GM23248 (cell line): ENCODE measurements around the gene ZFAND6. TPM values are rescaled to one million over a fixed set of nuclear protein-coding genes. Genes with fewer than 3 reads are reported as not detected.

Experiments
- DNase-seq: peaks from one replicate; pipeline ENCODE4 v3.0.0-alpha.2; 2015
- H2AFZ ChIP-seq: fragments of 200-600 bp; sonication (generic); 2 replicates; pipeline ENCODE4 v1.6.1; 2016; ENCODE audit warnings: antibody characterized with exemption
- H3F3A ChIP-seq: fragments of 200-600 bp; sonication (generic); 2 replicates; pipeline ENCODE4 v1.6.1; 2016; ENCODE audit warnings: mild to moderate bottlenecking, antibody characterized with exemption, mixed run types; ENCODE audit not compliant: insufficient read depth
- H3K27ac ChIP-seq: fragments of 200-600 bp; sonication (generic); 2 replicates; pipeline ENCODE4 v1.5.1; 2016; ENCODE audit warnings: mild to moderate bottlenecking
- H3K27me3 ChIP-seq: fragments of 200-600 bp; sonication (generic); replicated peaks from 2 replicates; pipeline ENCODE4 v1.6.1; 2016; ENCODE audit warnings: mild to moderate bottlenecking; ENCODE audit not compliant: insufficient read depth
- H3K36me3 ChIP-seq: fragments of 200-600 bp; sonication (generic); 2 replicates; pipeline ENCODE4 v1.6.1; 2016; ENCODE audit warnings: low read depth, mild to moderate bottlenecking
- H3K4me1 ChIP-seq: fragments of 200-600 bp; sonication (generic); 2 replicates; pipeline ENCODE4 v1.6.1; 2016; ENCODE audit warnings: mild to moderate bottlenecking; ENCODE audit not compliant: insufficient read depth
- H3K4me2 ChIP-seq: fragments of 200-600 bp; sonication (generic); one replicate; pipeline ENCODE4 v1.6.1; 2016; ENCODE audit warnings: mild to moderate bottlenecking; ENCODE audit not compliant: unreplicated experiment
- H3K4me3 ChIP-seq: fragments of 200-600 bp; sonication (generic); 2 replicates; pipeline ENCODE4 v1.5.1; 2016; ENCODE audit warnings: mild to moderate bottlenecking
- H3K79me2 ChIP-seq: fragments of 200-600 bp; sonication (generic); 2 replicates; pipeline ENCODE4 v1.6.1; 2016; ENCODE audit warnings: mild to moderate bottlenecking; ENCODE audit not compliant: insufficient read depth
- H3K9ac ChIP-seq: fragments of 200-600 bp; sonication (generic); 2 replicates; pipeline ENCODE4 v1.6.1; 2016; ENCODE audit warnings: mild to moderate bottlenecking
- H3K9me2 ChIP-seq: fragments of 200-600 bp; sonication (generic); 2 replicates; pipeline ENCODE4 v1.6.1; 2016; ENCODE audit warnings: mixed run types, mild to moderate bottlenecking, moderate library complexity; ENCODE audit not compliant: insufficient read depth
- H3K9me3 ChIP-seq: fragments of 200-600 bp; sonication (generic); one replicate; pipeline ENCODE4 v1.6.1; 2017; ENCODE audit warnings: low read depth
- H4K20me1 ChIP-seq: fragments of 200-600 bp; sonication (generic); 2 replicates; pipeline ENCODE4 v1.6.0; 2016; ENCODE audit not compliant: insufficient read depth
- EZH2 ChIP-seq: fragments of 200-600 bp; sonication (generic); IDR thresholded peaks from 2 replicates; pipeline ENCODE4 v1.6.1; 2018; ENCODE audit warnings: antibody characterized with exemption, mild to moderate bottlenecking; ENCODE audit not compliant: insufficient read depth, poor library complexity, severe bottlenecking
- EZH2phosphoT487 ChIP-seq: fragments of 200-600 bp; sonication (generic); IDR thresholded peaks from 2 replicates; pipeline ENCODE4 v1.6.1; 2018; ENCODE audit warnings: antibody characterized with exemption, moderate library complexity, mild to moderate bottlenecking, low read depth; ENCODE audit not compliant: insufficient read depth
- WGBS, 2 experiments: methylation state at CpG; one replicate each; pipeline ENCODE4 v1.1.6; 2015 to 2017; ENCODE audit warnings: low lambda C conversion rate in 2 of 2, low coverage in 1 of 2; ENCODE audit errors: missing lambda C conversion rate in 2 of 2; 5-methylcytosine and 5-hydroxymethylcytosine counted together
- in situ Hi-C: fragments of 300-500 bp; cut with MboI; formaldehyde crosslinking; loops from 2 replicates; pipeline ENCODE4 v1.15.0; 2020
- polyA plus RNA-seq: library from polyadenylated mRNA; unstranded; fragments of >200 nt; fragmentation: Nextera tagmentation; extraction: Ambion mirVana; gene quantifications from 2 replicates; pipeline ENCODE4 v1.2.1, GENCODE V29; 2016
- total RNA-seq: library from RNA; depleted of rRNA; stranded (reverse); fragments of >200 nt; shearing (Covaris generic); gene quantifications from 2 replicates; pipeline ENCODE4 v1.2.3, GENCODE V29; 2014

ZFAND6 gene
- total and polyA plus RNA-seq, 2 experiments from 2014 or later = 101 to 104 TPM

- Histone ChIP-seq H3K4me3 (no peak overlapping the region), H3K36me3 (no peaks in the 10 kb centered on the region), H2AFZ (peak overlapping the region; percentile 34; the same call in 1 of the 2 replicates), H3K27ac (peak overlapping the region; percentile 79), H4K20me1 (no peaks in the 10 kb centered on the region), H3K9me3 (no peaks in the 10 kb centered on the region), H3K4me2 (peak overlapping the region; percentile 32), H3K27me3 (no peaks in the 10 kb centered on the region), H3K79me2 (no peaks in the 10 kb centered on the region), H3K9ac (peak overlapping the region; percentile 55), H3K9me2 (no peaks in the 10 kb centered on the region), H3F3A (peaks cover 29% of the 10 kb centered on the region), H3K4me1 (peaks cover 22% of the 10 kb centered on the region)
- peak; percentile 97 for DNase-seq
- WGBS, 2 experiments = 26% methylated on average over 11 of the region's 11 CpGs
- TF ChIP-seq EZH2phosphoT487 = no peak
- TF ChIP-seq EZH2 = no peak
- in situ Hi-C loops = no loop called here
These were observed 114.7 kb downstream of the ZFAND6 start for GRCh38 chr15:80174017-80174746.

DNA sequence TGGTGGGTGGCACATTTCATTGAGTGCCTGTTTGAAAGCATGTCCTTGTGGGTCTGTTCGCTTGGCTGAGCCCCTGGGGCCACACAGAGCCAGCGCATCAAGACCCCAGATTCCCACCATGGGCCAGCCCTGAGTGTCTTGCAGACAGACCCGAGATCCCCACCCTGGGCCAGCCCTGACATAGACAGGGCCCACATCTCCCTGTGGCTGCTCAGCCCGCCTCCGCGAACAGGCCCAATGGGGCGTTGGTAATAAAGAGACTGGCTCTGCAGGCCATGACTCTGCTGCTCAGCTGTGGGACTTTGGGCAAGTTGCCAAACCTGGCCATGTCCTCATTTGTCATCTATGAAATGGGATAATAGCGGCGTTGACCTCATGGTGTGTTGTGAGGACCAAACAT, 116.0 kb downstream of the ZFAND6 start:
- H3K4me1 ChIP-seq = peaks cover 28% of the 10 kb centered on the region

DNA sequence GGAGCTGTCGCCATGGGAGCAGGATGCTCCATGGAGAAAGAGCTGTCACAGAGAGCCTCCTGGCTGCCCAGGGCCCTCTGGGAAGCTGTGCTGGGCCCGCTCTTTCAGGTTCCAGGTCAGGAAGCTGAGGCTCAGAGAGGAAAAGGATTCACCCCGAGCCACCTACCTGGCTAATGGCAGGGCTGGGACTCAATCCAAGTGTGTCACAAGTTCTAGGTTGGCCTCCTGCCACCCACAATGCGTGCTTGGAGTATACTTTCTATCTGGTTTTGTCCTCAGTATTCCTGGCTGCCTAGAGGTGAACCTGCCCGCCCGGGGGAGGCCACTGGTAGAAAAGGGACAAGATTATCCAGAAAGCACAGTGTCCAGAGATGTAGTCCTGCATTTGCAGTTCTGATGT, 117.0 kb downstream of the ZFAND6 start:
- WGBS, 2 experiments = 79% methylated on average over 6 of the region's 6 CpGs
- no peaks in the 10 kb centered on the region for H4K20me1 ChIP-seq
- H3K9ac ChIP-seq = no peak overlapping the region
- in situ Hi-C loops = no loop called here
- H3K9me3 ChIP-seq = no peaks in the 10 kb centered on the region
- H3K4me3 ChIP-seq = no peak overlapping the region
- H2AFZ ChIP-seq = no peak overlapping the region
- DNase-seq = no peak
- TF ChIP-seq EZH2 (no peak), EZH2phosphoT487 (no peak)
- peaks cover 29% of the 10 kb centered on the region for H3F3A ChIP-seq
- H3K27me3 ChIP-seq = no peaks in the 10 kb centered on the region
- H3K79me2 ChIP-seq = no peaks in the 10 kb centered on the region
- H3K27ac ChIP-seq = no peak overlapping the region
- H3K4me2 ChIP-seq = no peak overlapping the region
- peaks cover 28% of the 10 kb centered on the region for H3K4me1 ChIP-seq
- H3K9me2 ChIP-seq = no peaks in the 10 kb centered on the region
- H3K36me3 ChIP-seq = no peaks in the 10 kb centered on the region

More for the DNA sequence above, 116.0 kb downstream of the ZFAND6 start:
- H3K27ac ChIP-seq = no peak overlapping the region
- no peak for DNase-seq
- no peak overlapping the region for H3K4me3 ChIP-seq
- WGBS, 2 experiments = 90 to 94% methylated on average over 9 of the region's 9 CpGs
- H3K79me2 ChIP-seq = no peaks in the 10 kb centered on the region
- H3K36me3 ChIP-seq = no peaks in the 10 kb centered on the region
- TF ChIP-seq EZH2 (no peak), EZH2phosphoT487 (no peak)
- H3K9ac ChIP-seq = no peak overlapping the region
- no peaks in the 10 kb centered on the region for H3K27me3 ChIP-seq
- no peaks in the 10 kb centered on the region for H3K9me2 ChIP-seq
- no peak overlapping the region for H2AFZ ChIP-seq
- no peak overlapping the region for H3K4me2 ChIP-seq
- no peaks in the 10 kb centered on the region for H3K9me3 ChIP-seq
- H3F3A ChIP-seq = peaks cover 29% of the 10 kb centered on the region
- no peaks in the 10 kb centered on the region for H4K20me1 ChIP-seq
- in situ Hi-C loops = no loop called here

DNA sequence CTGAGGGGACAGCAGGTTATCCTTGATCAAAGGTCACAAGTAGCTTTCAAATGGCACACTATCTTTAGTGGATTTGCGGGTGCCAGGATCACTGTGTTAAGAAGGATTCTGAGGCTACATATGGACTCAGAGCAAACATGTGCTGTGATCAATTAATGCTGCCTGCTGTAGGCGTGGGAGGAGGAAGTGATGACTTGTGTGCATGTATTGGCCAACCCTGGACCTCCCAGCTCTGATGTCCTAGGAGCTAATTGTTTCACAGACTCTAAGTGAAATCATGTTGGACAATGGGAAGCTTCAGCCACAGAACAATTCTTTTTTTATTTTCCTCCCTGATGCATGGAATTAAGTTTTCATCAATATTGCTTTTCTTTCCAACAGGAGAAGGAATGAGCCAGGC, 117.7 kb downstream of the ZFAND6 start:
- Histone ChIP-seq H3K4me3 (no peak overlapping the region), H3K9me2 (no peaks in the 10 kb centered on the region), H3F3A (peaks cover 31% of the 10 kb centered on the region), H3K9me3 (no peaks in the 10 kb centered on the region), H3K79me2 (no peaks in the 10 kb centered on the region), H3K27me3 (no peaks in the 10 kb centered on the region), H3K4me1 (peaks cover 29% of the 10 kb centered on the region), H4K20me1 (no peaks in the 10 kb centered on the region), H3K4me2 (no peak overlapping the region), H3K36me3 (no peaks in the 10 kb centered on the region), H2AFZ (no peak overlapping the region), H3K27ac (peak overlapping the region; percentile 23; the same call in 1 of the 2 replicates), H3K9ac (no peak overlapping the region)
- TF ChIP-seq EZH2 (no peak), EZH2phosphoT487 (no peak)
- peak; percentile 69 for DNase-seq
- WGBS, 2 experiments = 74 to 79% methylated on average over 2 of the region's 2 CpGs
- in situ Hi-C loops = no loop called here
